Thyroid gland (tissue), 4 donors: ENCODE measurements around the gene ARHGAP24. TPM values are rescaled to one million over a fixed set of nuclear protein-coding genes. Genes with fewer than 3 reads are reported as not detected.
"Not testable (repeated sequence)": the region's sequence is repeated elsewhere in the genome, so short reads cannot be mapped to it uniquely, and the experiment has no call there.

ENCODE experiments used
- DNase-seq, 2 donors: peaks; one replicate each; pipeline ENCODE4 v3.0.0-alpha.2; 2019
- H3K27ac ChIP-seq, 3 donors: fragments of 200-600 bp; sonication (generic); 1 replicate in 2 of 3; 2 replicates in 1 of 3; pipeline ENCODE4 v1.5.1; 2016 to 2019; ENCODE audit warnings: mild to moderate bottlenecking in 1 of 3, moderate library complexity in 1 of 3
- H3K27me3 ChIP-seq: fragments of 200-600 bp; sonication (generic); one replicate; pipeline ENCODE4 v1.5.1; 2019
- H3K36me3 ChIP-seq, 2 donors: fragments of 200-600 bp; sonication (generic); one replicate each; pipeline ENCODE4 v1.5.1; 2016 to 2019
- H3K4me1 ChIP-seq, 2 donors: fragments of 200-600 bp; sonication (generic); one replicate each; pipeline ENCODE4 v1.5.1; 2017 to 2019
- H3K4me3 ChIP-seq, 3 donors: fragments of 200-600 bp; sonication (generic); replicated peaks in 1 of 3; 1 replicate in 2 of 3; 2 replicates in 1 of 3; pipeline ENCODE4 v1.5.1; 2016; ENCODE audit warnings: mild to moderate bottlenecking in 1 of 3
- H3K9me3 ChIP-seq: fragments of 200-600 bp; sonication (generic); one replicate; pipeline ENCODE4 v1.5.1; 2017
- CTCF ChIP-seq, 6 experiments: fragments of 200-600 bp in 3 of 6; fragments of 450-650 bp in 3 of 6; sonication (generic) in 3 of 6; IDR thresholded peaks; one replicate each; pipeline ENCODE4 v1.5.1; 2016 to 2019; ENCODE audit warnings: antibody characterized with exemption in 6 of 6, mild to moderate bottlenecking in 2 of 6, inconsistent platforms in 1 of 6, moderate library complexity in 1 of 6
- POLR2A ChIP-seq, 2 donors: fragments of 450-650 bp; IDR thresholded peaks; one replicate each; pipeline ENCODE4 v1.6.1; 2017; ENCODE audit warnings: antibody characterized with exemption in 2 of 2, mild to moderate bottlenecking in 2 of 2, moderate library complexity in 1 of 2
- WGBS, 2 donors: methylation state at CpG; one replicate each; pipeline ENCODE4 v1.1.5; 2017; 5-methylcytosine and 5-hydroxymethylcytosine counted together
- intact Hi-C: fragments of 100-400 bp; cut with DNase I; formaldehyde crosslinking; loops from one replicate; pipeline ENCODE4 v1.15.1; 2023
- total RNA-seq, 4 donors: library from RNA; depleted of rRNA; stranded (reverse); fragments of >200 nt; gene quantifications; one replicate each; pipeline ENCODE4 v1.2.3, GENCODE V29; 2016

Gene ARHGAP24
- total RNA-seq, 4 donors from 2014 or later: 20.8 to 70.3 (median 52.4) TPM

GRCh38 chr4:85842540-85842939 is 367.6 kb downstream of the ARHGAP24 start:
- intact Hi-C loops: no loop called here
- no peaks in the 10 kb centered on the region for H3K27me3 ChIP-seq
- H3K4me3 ChIP-seq: no peak overlapping the region
- H3K36me3 ChIP-seq: no peaks in the 10 kb centered on the region
- TF ChIP-seq CTCF (IDR thresholded peaks at IDR 0.05): no peak
- TF ChIP-seq POLR2A (IDR thresholded peaks at IDR 0.05): no peak
- 71 to 85% methylated on average over 7 of the region's 7 CpGs for WGBS, 2 donors
- H3K4me1 ChIP-seq: peaks cover 0 to 6% of the 10 kb centered on the region in 2 donors
- no peak overlapping the region for H3K27ac ChIP-seq
- H3K9me3 ChIP-seq: no peaks in the 10 kb centered on the region
- DNase-seq: no peak

- 71% methylated on average over 6 of the region's 6 CpGs for WGBS, 2 donors
- H3K4me3 ChIP-seq, H3K27me3 ChIP-seq, intact Hi-C loops, H3K36me3 ChIP-seq, H3K27ac ChIP-seq, H3K9me3 ChIP-seq, DNase-seq, H3K4me1 ChIP-seq: not testable (repeated sequence)
These were observed 378.8 kb downstream of the ARHGAP24 start for GRCh38 chr4:85853740-85854139.

- Histone ChIP-seq H3K36me3 (no peaks in the 10 kb centered on the region), H3K4me3 (no peak overlapping the region), H3K27me3 (no peaks in the 10 kb centered on the region), H3K4me1 (peaks cover 0 to 7% of the 10 kb centered on the region in 2 donors), H3K9me3 (no peaks in the 10 kb centered on the region), H3K27ac (peak overlapping the region in 1 of 3 donors; percentile 24)
- DNase-seq: no peak
- intact Hi-C loops: no loop called here
- TF ChIP-seq CTCF (IDR thresholded peaks at IDR 0.05) (no peak), POLR2A (IDR thresholded peaks at IDR 0.05) (no peak)
- WGBS, 2 donors: 69 to 85% methylated on average over 2 of the region's 2 CpGs
These were observed 379.6 kb downstream of the ARHGAP24 start for GRCh38 chr4:85854546-85854945.

GRCh38 chr4:85860066-85860740 is 385.3 kb downstream of the ARHGAP24 start:
- Histone ChIP-seq H3K27me3 (no peaks in the 10 kb centered on the region), H3K36me3 (no peaks in the 10 kb centered on the region), H3K27ac (no peak overlapping the region), H3K4me3 (no peak overlapping the region), H3K4me1 (peaks cover 15 to 39% of the 10 kb centered on the region in 2 donors), H3K9me3 (no peaks in the 10 kb centered on the region)
- intact Hi-C loops: no loop called here
- no peak for DNase-seq
- TF ChIP-seq CTCF (IDR thresholded peaks at IDR 0.05) (no peak), POLR2A (IDR thresholded peaks at IDR 0.05) (no peak)
- WGBS, 2 donors: 65 to 74% methylated on average over 6 of the region's 6 CpGs

- H3K36me3 ChIP-seq: no peaks in the 10 kb centered on the region
- H3K27me3 ChIP-seq: no peaks in the 10 kb centered on the region
- H3K4me1 ChIP-seq: peaks cover 15 to 39% of the 10 kb centered on the region in 2 donors
- intact Hi-C loops: no loop called here
- 58 to 59% methylated on average over 5 of the region's 5 CpGs for WGBS, 2 donors
- TF ChIP-seq CTCF (IDR thresholded peaks at IDR 0.05) (no peak), POLR2A (IDR thresholded peaks at IDR 0.05) (no peak)
- no peak overlapping the region for H3K4me3 ChIP-seq
- DNase-seq: no peak
- no peaks in the 10 kb centered on the region for H3K9me3 ChIP-seq
- H3K27ac ChIP-seq: peak overlapping the region in 1 of 3 donors; percentile 19
These were observed 386.3 kb downstream of the ARHGAP24 start for GRCh38 chr4:85861064-85861765.
